ENCODE data around the gene CST9. TPM values are rescaled to one million over a fixed set of nuclear protein-coding genes. Genes with fewer than 3 reads are reported as not detected.

The CST9 gene
- total and polyA plus RNA-seq, 2 of the 13 experiments (the other 11 are each of a cell fraction or from before 2014, with no cell fraction given): 0.07 TPM; not detected in 1

DNA sequence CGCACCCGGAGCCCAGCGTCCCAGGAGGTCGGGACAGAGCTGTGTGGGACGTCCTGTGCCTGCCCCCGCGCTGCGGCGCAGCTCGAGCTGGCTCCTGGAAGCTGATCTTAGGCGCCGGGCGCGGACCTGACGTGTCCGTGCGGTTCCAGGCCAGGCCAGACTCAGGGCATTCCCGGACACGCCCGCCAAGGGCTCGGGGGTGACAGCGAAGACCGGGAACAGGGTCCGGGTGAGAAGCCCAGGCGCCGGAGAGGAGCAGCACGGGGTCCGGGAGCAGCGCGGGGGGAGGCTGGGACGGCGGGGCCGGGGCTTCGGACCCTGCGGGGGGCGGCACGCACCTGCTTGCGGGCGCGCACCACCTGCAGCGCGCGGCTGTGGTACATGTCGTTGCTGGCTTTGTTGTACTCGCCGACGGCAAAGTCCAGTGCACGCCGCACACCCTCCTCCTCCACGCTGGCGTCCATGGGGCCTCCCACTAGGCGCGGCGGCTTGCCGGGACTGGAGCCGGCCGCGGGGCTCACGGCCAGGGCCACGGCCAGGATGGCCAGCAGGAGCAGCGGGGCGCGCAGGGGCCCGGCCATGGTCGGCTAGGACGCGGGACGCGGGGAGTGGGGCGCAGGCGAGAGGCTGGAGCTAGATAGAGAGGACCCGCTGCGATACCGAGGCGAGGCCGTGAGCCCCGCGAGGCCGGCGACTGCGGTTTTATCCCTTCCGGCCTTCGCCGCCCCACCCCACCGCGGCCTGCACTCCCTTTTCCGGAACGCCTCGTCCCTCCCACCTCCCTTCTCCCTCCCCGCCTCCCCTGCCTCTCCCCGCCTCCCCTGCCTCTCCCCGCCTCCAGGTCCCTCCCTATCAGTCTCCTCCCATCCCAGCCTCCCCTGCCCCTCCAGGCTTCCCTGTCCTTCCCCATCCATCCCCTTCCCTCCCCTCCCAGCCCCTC is 31.8 kb upstream of the CST9 start, which contains the start of gene CST3 (continued):
- TF ChIP-seq, protein P1, sequence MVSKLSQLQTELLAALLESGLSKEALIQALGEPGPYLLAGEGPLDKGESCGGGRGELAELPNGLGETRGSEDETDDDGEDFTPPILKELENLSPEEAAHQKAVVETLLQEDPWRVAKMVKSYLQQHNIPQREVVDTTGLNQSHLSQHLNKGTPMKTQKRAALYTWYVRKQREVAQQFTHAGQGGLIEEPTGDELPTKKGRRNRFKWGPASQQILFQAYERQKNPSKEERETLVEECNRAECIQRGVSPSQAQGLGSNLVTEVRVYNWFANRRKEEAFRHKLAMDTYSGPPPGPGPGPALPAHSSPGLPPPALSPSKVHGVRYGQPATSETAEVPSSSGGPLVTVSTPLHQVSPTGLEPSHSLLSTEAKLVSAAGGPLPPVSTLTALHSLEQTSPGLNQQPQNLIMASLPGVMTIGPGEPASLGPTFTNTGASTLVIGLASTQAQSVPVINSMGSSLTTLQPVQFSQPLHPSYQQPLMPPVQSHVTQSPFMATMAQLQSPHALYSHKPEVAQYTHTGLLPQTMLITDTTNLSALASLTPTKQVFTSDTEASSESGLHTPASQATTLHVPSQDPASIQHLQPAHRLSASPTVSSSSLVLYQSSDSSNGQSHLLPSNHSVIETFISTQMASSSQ (IDR thresholded peaks at IDR 0.05; ENCODE audit: low read depth): no peak
- TF ChIP-seq, protein P1 (CRISPR knock-in tag; IDR thresholded peaks at IDR 0.05; ENCODE audit: borderline replicate concordance): peak; percentile 74
- peak; percentile 97 for TF ChIP-seq ZNF451 (CRISPR knock-in tag; IDR thresholded peaks at IDR 0.05)
- TF ChIP-seq ZNF619 (CRISPR knock-in tag; IDR thresholded peaks at IDR 0.05): peak; percentile 99
- peak; percentile 47 for TF ChIP-seq ELF1 (CRISPR knock-in tag; IDR thresholded peaks at IDR 0.05)
- no peak; the same call in 1 of the 2 replicates for TF ChIP-seq ZFP1 (CRISPR knock-in tag; IDR thresholded peaks at IDR 0.05)
- peak; percentile 99 for TF ChIP-seq POLR2G (IDR thresholded peaks at IDR 0.05; ENCODE audit: low read depth, low read length)
- TF ChIP-seq PHF8 (CRISPR knock-in tag; IDR thresholded peaks at IDR 0.05): peak; percentile 88
- TF ChIP-seq, protein P2, sequence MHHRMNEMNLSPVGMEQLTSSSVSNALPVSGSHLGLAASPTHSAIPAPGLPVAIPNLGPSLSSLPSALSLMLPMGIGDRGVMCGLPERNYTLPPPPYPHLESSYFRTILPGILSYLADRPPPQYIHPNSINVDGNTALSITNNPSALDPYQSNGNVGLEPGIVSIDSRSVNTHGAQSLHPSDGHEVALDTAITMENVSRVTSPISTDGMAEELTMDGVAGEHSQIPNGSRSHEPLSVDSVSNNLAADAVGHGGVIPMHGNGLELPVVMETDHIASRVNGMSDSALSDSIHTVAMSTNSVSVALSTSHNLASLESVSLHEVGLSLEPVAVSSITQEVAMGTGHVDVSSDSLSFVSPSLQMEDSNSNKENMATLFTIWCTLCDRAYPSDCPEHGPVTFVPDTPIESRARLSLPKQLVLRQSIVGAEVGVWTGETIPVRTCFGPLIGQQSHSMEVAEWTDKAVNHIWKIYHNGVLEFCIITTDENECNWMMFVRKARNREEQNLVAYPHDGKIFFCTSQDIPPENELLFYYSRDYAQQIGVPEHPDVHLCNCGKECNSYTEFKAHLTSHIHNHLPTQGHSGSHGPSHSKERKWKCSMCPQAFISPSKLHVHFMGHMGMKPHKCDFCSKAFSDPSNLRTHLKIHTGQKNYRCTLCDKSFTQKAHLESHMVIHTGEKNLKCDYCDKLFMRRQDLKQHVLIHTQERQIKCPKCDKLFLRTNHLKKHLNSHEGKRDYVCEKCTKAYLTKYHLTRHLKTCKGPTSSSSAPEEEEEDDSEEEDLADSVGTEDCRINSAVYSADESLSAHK (CRISPR knock-in tag; IDR thresholded peaks at IDR 0.05; ENCODE audit: borderline replicate concordance): 0 out of 2 replicates have a peak, but pooled peaks have one; percentile 50
- TF ChIP-seq, protein P3, sequence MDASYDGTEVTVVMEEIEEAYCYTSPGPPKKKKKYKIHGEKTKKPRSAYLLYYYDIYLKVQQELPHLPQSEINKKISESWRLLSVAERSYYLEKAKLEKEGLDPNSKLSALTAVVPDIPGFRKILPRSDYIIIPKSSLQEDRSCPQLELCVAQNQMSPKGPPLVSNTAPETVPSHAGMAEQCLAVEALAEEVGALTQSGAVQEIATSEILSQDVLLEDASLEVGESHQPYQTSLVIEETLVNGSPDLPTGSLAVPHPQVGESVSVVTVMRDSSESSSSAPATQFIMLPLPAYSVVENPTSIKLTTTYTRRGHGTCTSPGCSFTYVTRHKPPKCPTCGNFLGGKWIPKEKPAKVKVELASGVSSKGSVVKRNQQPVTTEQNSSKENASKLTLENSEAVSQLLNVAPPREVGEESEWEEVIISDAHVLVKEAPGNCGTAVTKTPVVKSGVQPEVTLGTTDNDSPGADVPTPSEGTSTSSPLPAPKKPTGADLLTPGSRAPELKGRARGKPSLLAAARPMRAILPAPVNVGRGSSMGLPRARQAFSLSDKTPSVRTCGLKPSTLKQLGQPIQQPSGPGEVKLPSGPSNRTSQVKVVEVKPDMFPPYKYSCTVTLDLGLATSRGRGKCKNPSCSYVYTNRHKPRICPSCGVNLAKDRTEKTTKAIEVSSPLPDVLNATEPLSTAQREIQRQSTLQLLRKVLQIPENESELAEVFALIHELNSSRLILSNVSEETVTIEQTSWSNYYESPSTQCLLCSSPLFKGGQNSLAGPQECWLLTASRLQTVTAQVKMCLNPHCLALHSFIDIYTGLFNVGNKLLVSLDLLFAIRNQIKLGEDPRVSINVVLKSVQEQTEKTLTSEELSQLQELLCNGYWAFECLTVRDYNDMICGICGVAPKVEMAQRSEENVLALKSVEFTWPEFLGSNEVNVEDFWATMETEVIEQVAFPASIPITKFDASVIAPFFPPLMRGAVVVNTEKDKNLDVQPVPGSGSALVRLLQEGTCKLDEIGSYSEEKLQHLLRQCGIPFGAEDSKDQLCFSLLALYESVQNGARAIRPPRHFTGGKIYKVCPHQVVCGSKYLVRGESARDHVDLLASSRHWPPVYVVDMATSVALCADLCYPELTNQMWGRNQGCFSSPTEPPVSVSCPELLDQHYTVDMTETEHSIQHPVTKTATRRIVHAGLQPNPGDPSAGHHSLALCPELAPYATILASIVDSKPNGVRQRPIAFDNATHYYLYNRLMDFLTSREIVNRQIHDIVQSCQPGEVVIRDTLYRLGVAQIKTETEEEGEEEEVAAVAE (CRISPR knock-in tag; IDR thresholded peaks at IDR 0.05; ENCODE audit: borderline replicate concordance): no peak
- TF ChIP-seq FOXM1 (CRISPR knock-in tag; IDR thresholded peaks at IDR 0.05): 0 out of 2 replicates have a peak, but pooled peaks have one; percentile 47
- TF ChIP-seq ZNF260 (CRISPR knock-in tag; IDR thresholded peaks at IDR 0.05; ENCODE audit: borderline replicate concordance, low read depth): 0 out of 2 replicates have a peak, but pooled peaks have one; percentile 65
- no peak for TF ChIP-seq ARID2 (CRISPR knock-in tag; IDR thresholded peaks at IDR 0.05; ENCODE audit: borderline replicate concordance)
- TF ChIP-seq, protein P4, sequence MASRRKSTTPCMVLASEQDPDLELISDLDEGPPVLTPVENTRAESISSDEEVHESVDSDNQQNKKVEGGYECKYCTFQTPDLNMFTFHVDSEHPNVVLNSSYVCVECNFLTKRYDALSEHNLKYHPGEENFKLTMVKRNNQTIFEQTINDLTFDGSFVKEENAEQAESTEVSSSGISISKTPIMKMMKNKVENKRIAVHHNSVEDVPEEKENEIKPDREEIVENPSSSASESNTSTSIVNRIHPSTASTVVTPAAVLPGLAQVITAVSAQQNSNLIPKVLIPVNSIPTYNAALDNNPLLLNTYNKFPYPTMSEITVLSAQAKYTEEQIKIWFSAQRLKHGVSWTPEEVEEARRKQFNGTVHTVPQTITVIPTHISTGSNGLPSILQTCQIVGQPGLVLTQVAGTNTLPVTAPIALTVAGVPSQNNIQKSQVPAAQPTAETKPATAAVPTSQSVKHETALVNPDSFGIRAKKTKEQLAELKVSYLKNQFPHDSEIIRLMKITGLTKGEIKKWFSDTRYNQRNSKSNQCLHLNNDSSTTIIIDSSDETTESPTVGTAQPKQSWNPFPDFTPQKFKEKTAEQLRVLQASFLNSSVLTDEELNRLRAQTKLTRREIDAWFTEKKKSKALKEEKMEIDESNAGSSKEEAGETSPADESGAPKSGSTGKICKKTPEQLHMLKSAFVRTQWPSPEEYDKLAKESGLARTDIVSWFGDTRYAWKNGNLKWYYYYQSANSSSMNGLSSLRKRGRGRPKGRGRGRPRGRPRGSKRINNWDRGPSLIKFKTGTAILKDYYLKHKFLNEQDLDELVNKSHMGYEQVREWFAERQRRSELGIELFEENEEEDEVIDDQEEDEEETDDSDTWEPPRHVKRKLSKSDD (CRISPR knock-in tag; IDR thresholded peaks at IDR 0.05; ENCODE audit: low read depth): peak; percentile 88; the same call in 1 of the 2 replicates

Data from HepG2 (cell line).